Type B pancreatic cell (in vitro differentiated cells): ENCODE data around the gene HOMER1. TPM values are rescaled to one million over a fixed set of nuclear protein-coding genes. Genes with fewer than 3 reads are reported as not detected.
A peak's percentile ranks its signal among the peaks of the same experiment; 100 is the strongest.
"Not testable (repeated sequence)": the region's sequence is repeated elsewhere in the genome, so short reads cannot be mapped to it uniquely, and the experiment has no call there.

ENCODE experiments used
- DNase-seq: peaks from one replicate; pipeline ENCODE4 v3.0.0; 2021; ENCODE audit warnings: mixed read lengths; ENCODE audit not compliant: unreplicated experiment; ENCODE audit errors: extremely low spot score
- H3K27ac Mint-ChIP-seq: 2 replicates; pipeline ENCODE4 v1.8.0; 2021; ENCODE audit warnings: mild to moderate bottlenecking, mixed read lengths
- H3K27me3 Mint-ChIP-seq: 2 replicates; pipeline ENCODE4 v1.8.0; 2021; ENCODE audit warnings: mixed read lengths
- H3K36me3 Mint-ChIP-seq: 2 replicates; pipeline ENCODE4 v1.8.0; 2021; ENCODE audit warnings: mixed read lengths
- H3K4me1 Mint-ChIP-seq: one replicate; pipeline ENCODE4 v1.8.0; 2021; ENCODE audit warnings: mixed read lengths; ENCODE audit not compliant: unreplicated experiment
- H3K4me3 Mint-ChIP-seq: 2 replicates; pipeline ENCODE4 v1.8.0; 2021; ENCODE audit warnings: mild to moderate bottlenecking, mixed read lengths
- H3K9me3 Mint-ChIP-seq: 2 replicates; pipeline ENCODE4 v1.8.0; 2021; ENCODE audit warnings: mixed read lengths
- CTCF ChIP-seq: fragments of 200-600 bp; sonication (generic); conservative IDR thresholded peaks from 2 replicates; pipeline ENCODE4 v1.5.0; 2021; ENCODE audit warnings: antibody characterized with exemption, mild to moderate bottlenecking
- total RNA-seq: library from RNA; stranded (reverse); gene quantifications from 2 replicates; pipeline ENCODE4 v1.2.1, GENCODE V29; 2021; ENCODE audit warnings: low replicate concordance

Gene HOMER1
- total RNA-seq, 1 donor from 2014 or later, result 20.0 TPM

GRCh38 chr5:79517601-79518000 lies 3.7 kb upstream of the HOMER1 start:
- Mint-ChIP-seq H3K9me3 (no peaks in the 10 kb centered on the region), H3K27me3 (no peaks in the 10 kb centered on the region), H3K4me3 (no peak overlapping the region), H3K36me3 (no peaks in the 10 kb centered on the region), H3K4me1 (peaks cover 15% of the 10 kb centered on the region), H3K27ac (peak overlapping the region; percentile 50)
- TF ChIP-seq CTCF, result no peak
- DNase-seq, result no peak

DNA sequence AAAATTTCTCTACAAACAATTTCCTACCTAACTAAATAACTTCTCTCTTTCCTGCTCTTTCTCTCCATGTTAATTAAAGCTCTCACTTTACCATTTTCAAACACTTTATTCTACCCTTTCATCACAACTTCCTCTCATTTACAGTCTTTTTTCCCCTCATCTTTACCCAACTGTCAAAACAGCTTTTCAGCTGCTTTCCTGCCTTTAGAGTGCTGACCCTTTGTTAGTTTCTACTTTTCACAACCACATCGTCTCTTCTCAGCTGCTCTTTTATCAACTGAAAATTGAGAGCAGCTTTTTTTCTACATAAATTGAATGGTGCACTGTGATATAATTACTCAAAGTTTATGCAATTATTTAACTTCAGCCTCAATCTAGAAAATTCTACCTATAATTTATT lies 3.1 kb upstream of the HOMER1 start:
- peaks cover 15% of the 10 kb centered on the region for H3K4me1 Mint-ChIP-seq
- H3K27me3 Mint-ChIP-seq, result peaks cover under 1% of the 10 kb centered on the region
- no peak for TF ChIP-seq CTCF
- peak overlapping the region; percentile 7 for H3K4me3 Mint-ChIP-seq
- H3K27ac Mint-ChIP-seq, result peak overlapping the region; percentile 15
- DNase-seq, result no peak
- H3K9me3 Mint-ChIP-seq, result no peaks in the 10 kb centered on the region
- no peaks in the 10 kb centered on the region for H3K36me3 Mint-ChIP-seq

GRCh38 chr5:79516331-79516730 lies 2.4 kb upstream of the HOMER1 start:
- H3K36me3 Mint-ChIP-seq, H3K27me3 Mint-ChIP-seq, H3K9me3 Mint-ChIP-seq, H3K4me3 Mint-ChIP-seq, DNase-seq, H3K27ac Mint-ChIP-seq: not testable (repeated sequence)
- H3K4me1 Mint-ChIP-seq, result peaks cover 16% of the 10 kb centered on the region

DNA sequence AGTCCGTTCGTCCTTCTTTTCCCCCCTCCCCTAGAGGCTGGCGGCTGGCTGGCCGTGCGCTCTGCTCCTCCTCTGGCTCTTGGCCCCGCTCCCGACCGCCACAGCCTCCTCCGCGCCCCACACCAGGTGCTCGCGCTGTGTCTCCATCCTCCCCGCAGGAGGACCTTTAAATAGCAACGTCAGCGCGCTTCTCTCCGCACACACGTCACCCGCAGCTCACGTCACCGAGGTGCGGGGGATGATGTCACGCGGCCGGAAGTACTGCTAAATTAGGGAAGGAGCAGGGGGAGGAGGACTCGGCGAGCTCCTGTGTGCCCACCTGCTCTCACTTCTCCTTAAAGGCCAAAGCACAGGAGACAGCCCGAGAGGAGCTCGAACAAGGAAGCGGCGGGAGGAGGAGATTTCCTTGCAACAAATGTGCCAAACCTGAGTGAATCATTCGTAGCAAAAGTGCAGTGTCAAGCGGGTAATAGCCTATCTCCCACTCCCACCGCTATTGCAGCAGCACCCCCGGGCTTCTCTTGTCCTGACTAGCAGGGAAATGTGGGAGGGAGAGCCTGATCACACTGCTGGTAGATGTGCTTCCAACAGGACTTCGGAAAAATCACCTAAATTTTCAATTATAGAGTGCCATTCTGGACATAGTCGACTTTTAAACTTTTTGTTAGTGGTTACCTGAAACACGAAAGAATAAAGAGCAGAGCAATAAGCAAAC lies 614 bp upstream of the HOMER1 start:
- TF ChIP-seq CTCF, result no peak
- Mint-ChIP-seq H3K9me3 (no peaks in the 10 kb centered on the region), H3K4me1 (peaks cover 30% of the 10 kb centered on the region), H3K27ac (peak overlapping the region; percentile 100), H3K4me3 (peak overlapping the region; percentile 99), H3K27me3 (peaks cover 2% of the 10 kb centered on the region), H3K36me3 (no peaks in the 10 kb centered on the region)
- DNase-seq, result peak; percentile 91

DNA sequence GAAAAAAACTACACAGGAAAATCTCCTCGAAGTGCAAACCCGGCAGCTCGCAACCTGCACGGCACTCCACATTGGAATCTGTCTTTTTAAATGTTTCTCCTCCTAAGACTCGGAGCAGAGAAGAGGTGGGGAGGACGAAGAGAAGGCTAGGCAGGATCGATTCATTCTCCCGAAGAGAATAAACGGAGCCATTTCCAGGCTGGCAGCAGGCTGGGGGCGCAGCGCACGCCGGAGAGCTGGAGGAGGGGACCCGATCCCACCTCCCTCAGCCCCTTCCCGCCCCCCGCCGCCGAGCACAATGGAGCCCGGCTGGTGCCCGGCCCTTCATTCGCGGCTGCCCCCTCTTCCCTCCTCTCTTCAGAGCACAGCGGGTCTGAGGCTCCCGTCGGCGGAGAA lies 628 bp downstream of the HOMER1 start:
- H3K4me1 Mint-ChIP-seq, result peaks cover 35% of the 10 kb centered on the region
- H3K9me3 Mint-ChIP-seq, result no peaks in the 10 kb centered on the region
- peak overlapping the region; percentile 98 for H3K4me3 Mint-ChIP-seq
- peak; percentile 2 for TF ChIP-seq CTCF
- H3K27me3 Mint-ChIP-seq, result peaks cover 2% of the 10 kb centered on the region
- peak overlapping the region; percentile 95 for H3K27ac Mint-ChIP-seq
- DNase-seq, result no peak
- no peaks in the 10 kb centered on the region for H3K36me3 Mint-ChIP-seq

DNA sequence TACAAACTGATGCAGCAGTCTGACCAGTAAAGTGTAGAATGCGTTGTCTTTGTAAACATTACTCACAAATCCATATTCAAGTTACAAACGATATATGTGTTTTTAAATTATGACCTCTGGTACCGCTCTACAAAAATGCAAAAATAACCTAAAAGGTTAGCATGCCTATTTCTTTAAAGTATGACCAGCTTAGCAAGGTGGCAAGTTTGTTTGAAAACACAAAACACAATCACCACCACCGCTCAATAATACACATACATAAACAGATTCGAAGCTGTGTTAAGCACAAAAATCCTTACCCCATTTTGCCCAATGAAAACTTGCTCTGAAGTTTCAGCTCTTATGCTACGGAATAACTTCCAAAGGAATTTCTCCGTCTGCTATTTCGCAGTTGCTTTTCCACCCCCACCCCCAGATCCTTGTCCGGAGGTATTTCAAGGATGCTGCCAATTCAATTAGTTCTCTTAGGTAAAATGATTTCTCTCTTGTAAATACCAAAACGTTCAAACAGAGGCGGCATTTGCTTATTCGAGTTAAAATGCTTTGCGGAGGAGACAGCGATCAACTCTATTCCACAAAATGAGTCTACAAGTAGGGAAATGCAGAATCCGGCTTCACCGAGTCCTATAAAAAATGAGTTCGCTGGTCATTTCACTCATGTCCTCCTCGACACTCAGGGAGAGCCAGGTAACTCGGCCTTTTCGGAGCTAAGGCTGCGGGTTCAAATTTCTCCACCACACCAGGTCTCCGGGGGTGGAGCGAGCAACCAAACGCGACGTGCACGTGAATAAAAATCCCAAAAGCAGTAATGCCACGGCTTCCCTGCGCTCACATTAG lies 1.2 kb downstream of the HOMER1 start:
- no peak for TF ChIP-seq CTCF
- Mint-ChIP-seq H3K4me3 (peak overlapping the region; percentile 98), H3K27me3 (peaks cover 2% of the 10 kb centered on the region), H3K36me3 (no peaks in the 10 kb centered on the region), H3K27ac (peak overlapping the region; percentile 95), H3K4me1 (peaks cover 37% of the 10 kb centered on the region), H3K9me3 (no peaks in the 10 kb centered on the region)
- DNase-seq, result no peak
